ENCODE data around the gene CENPH. TPM values are rescaled to one million over a fixed set of nuclear protein-coding genes. Genes with fewer than 3 reads are reported as not detected.

CENPH gene
- total and polyA plus RNA-seq, 2 of the 13 experiments (the other 11 are each of a cell fraction or from before 2014, with no cell fraction given), result 11.2 to 28.8 TPM

DNA sequence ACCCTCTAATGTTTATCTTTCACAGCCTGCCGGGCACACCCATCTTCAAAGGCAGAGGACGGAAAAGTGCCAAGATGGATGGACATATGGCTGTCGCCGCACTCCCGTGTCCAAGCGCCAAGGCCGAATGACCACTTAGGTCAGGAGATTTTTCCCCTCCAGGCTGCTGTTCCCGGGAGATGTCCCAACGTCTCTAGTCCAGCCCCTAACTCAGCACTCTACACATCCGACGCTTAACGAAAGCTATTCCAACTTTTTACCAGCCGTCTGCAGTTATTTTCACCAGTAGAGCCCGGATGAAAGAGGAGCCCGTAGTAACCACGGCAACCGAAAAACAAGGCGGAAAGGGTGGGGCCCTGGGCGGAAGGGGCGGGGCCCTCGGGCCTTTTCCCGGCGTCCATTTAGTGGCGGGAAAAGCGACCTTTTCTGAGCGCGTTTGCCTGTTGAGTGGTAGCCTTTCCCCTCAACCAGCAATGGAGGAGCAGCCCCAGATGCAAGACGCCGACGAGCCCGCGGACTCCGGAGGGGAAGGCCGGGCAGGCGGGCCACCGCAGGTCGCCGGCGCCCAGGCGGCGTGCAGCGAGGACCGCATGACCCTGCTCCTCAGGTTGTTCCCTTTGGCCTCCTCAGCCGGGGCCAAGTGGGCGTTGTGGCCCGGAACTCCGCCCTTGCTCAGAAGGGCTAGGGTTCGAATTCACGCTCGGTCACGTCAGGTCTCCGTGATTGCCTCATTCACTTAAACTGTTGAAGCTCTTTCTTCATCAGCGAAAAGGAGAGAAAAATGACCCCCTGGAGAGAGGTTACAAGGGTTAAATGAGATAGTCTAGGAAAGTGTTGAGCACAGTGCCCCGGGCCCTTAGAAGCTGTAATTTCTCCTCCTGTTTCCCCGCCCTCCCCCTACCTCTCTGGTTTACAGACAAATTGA is at the start of gene CENPH (continued):
- TF ChIP-seq, protein P1, sequence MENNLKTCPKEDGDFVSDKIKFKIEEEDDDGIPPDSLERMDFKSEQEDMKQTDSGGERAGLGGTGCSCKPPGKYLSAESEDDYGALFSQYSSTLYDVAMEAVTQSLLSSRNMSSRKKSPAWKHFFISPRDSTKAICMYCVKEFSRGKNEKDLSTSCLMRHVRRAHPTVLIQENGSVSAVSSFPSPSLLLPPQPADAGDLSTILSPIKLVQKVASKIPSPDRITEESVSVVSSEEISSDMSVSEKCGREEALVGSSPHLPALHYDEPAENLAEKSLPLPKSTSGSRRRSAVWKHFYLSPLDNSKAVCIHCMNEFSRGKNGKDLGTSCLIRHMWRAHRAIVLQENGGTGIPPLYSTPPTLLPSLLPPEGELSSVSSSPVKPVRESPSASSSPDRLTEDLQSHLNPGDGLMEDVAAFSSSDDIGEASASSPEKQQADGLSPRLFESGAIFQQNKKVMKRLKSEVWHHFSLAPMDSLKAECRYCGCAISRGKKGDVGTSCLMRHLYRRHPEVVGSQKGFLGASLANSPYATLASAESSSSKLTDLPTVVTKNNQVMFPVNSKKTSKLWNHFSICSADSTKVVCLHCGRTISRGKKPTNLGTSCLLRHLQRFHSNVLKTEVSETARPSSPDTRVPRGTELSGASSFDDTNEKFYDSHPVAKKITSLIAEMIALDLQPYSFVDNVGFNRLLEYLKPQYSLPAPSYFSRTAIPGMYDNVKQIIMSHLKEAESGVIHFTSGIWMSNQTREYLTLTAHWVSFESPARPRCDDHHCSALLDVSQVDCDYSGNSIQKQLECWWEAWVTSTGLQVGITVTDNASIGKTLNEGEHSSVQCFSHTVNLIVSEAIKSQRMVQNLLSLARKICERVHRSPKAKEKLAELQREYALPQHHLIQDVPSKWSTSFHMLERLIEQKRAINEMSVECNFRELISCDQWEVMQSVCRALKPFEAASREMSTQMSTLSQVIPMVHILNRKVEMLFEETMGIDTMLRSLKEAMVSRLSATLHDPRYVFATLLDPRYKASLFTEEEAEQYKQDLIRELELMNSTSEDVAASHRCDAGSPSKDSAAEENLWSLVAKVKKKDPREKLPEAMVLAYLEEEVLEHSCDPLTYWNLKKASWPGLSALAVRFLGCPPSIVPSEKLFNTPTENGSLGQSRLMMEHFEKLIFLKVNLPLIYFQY (CRISPR knock-in tag; IDR thresholded peaks at IDR 0.05; ENCODE audit: borderline replicate concordance), result no peak
- TF ChIP-seq ZNF841 (CRISPR knock-in tag; IDR thresholded peaks at IDR 0.05; ENCODE audit: borderline replicate concordance), result no peak
- TF ChIP-seq HDAC1 (CRISPR knock-in tag; IDR thresholded peaks at IDR 0.05), result peak; percentile 96
- peak; percentile 30; the same call in 1 of the 2 replicates for TF ChIP-seq HNF4A (CRISPR knock-in tag; IDR thresholded peaks at IDR 0.05)
- no peak for TF ChIP-seq ATF1 (CRISPR knock-in tag; IDR thresholded peaks at IDR 0.05)
- peak; percentile 95; the same call in 1 of the 2 replicates for TF ChIP-seq ZNF839 (CRISPR knock-in tag; IDR thresholded peaks at IDR 0.05; ENCODE audit: borderline replicate concordance)
- no peak for TF ChIP-seq ZNF460 (CRISPR knock-in tag; IDR thresholded peaks at IDR 0.05; ENCODE audit: borderline replicate concordance)
- peak; percentile 69; the same call in 1 of the 2 replicates for TF ChIP-seq ZNF431 (CRISPR knock-in tag; IDR thresholded peaks at IDR 0.05; ENCODE audit: borderline replicate concordance, low read depth)
- TF ChIP-seq GATA4 (IDR thresholded peaks at IDR 0.05; ENCODE audit: borderline replicate concordance, low read depth), result 0 out of 2 replicates have a peak, but pooled peaks have one; percentile 31
- 0 out of 2 replicates have a peak, but pooled peaks have one; percentile 37 for TF ChIP-seq GLI4 (CRISPR knock-in tag; IDR thresholded peaks at IDR 0.05; ENCODE audit: borderline replicate concordance)
- TF ChIP-seq WIZ (CRISPR knock-in tag; IDR thresholded peaks at IDR 0.05), result peak; percentile 66; the same call in 1 of the 2 replicates
- 0 out of 2 replicates have a peak, but pooled peaks have one; percentile 28 for TF ChIP-seq ONECUT2 (CRISPR knock-in tag; IDR thresholded peaks at IDR 0.05)
- TF ChIP-seq HMG20B (CRISPR knock-in tag; conservative IDR thresholded peaks at IDR 0.05), result no peak
- TF ChIP-seq ZNF343 (CRISPR knock-in tag; IDR thresholded peaks at IDR 0.05), result 0 out of 2 replicates have a peak, but pooled peaks have one; percentile 65
- peak; percentile 99 for TF ChIP-seq SAP130 (CRISPR knock-in tag; IDR thresholded peaks at IDR 0.05; ENCODE audit: low read depth)
- no peak for TF ChIP-seq SNRNP70 (IDR thresholded peaks at IDR 0.05; ENCODE audit: low read depth, low read length)
- TF ChIP-seq BHLHE40 (IDR thresholded peaks at IDR 0.05; ENCODE audit: low read length), result no peak
- TF ChIP-seq CBX5 (CRISPR knock-in tag; IDR thresholded peaks at IDR 0.05; ENCODE audit: borderline replicate concordance), result 0 out of 2 replicates have a peak, but pooled peaks have one; percentile 16
- peak; percentile 96 for TF ChIP-seq ZNF121 (CRISPR knock-in tag; IDR thresholded peaks at IDR 0.05)
- 0 out of 2 replicates have a peak, but pooled peaks have one; percentile 38 for TF ChIP-seq ZNF34 (CRISPR knock-in tag; IDR thresholded peaks at IDR 0.05; ENCODE audit: borderline replicate concordance)
- TF ChIP-seq ISL2 (CRISPR knock-in tag; IDR thresholded peaks at IDR 0.05), result peak; percentile 19; the same call in 1 of the 2 replicates
- TF ChIP-seq MEIS1 (CRISPR knock-in tag; IDR thresholded peaks at IDR 0.05; ENCODE audit: borderline replicate concordance), result 0 out of 2 replicates have a peak, but pooled peaks have one; percentile 57
- peak; percentile 83 for TF ChIP-seq ZFY (CRISPR knock-in tag; IDR thresholded peaks at IDR 0.05)
- TF ChIP-seq CEBPB (IDR thresholded peaks at IDR 0.05; ENCODE audit: borderline replicate concordance, low read depth, low read length), result peak; percentile 77
- 0 out of 2 replicates have a peak, but pooled peaks have one; percentile 72 for TF ChIP-seq ZNF878 (CRISPR knock-in tag; IDR thresholded peaks at IDR 0.05)
- TF ChIP-seq TAF15 (IDR thresholded peaks at IDR 0.05; ENCODE audit: low read depth, low read length, poor library complexity, severe bottlenecking), result no peak

Measured in HepG2 (cell line).